HG02885 (cell line): ENCODE results near the gene TMPRSS6.

ENCODE experiments used
- ATAC-seq: cut with Tn5 transposase; IDR thresholded peaks from one replicate; pipeline ENCODE4 v1.9.1; 2021; ENCODE audit warnings: mild to moderate bottlenecking; ENCODE audit not compliant: unreplicated experiment, poor library complexity

Gene TMPRSS6

GRCh38 chr22:37054056-37054395, 55.5 kb downstream of the TMPRSS6 start:
- no peak for ATAC-seq

GRCh38 chr22:37053310-37054055, 56.0 kb downstream of the TMPRSS6 start:
- ATAC-seq = no peak

DNA sequence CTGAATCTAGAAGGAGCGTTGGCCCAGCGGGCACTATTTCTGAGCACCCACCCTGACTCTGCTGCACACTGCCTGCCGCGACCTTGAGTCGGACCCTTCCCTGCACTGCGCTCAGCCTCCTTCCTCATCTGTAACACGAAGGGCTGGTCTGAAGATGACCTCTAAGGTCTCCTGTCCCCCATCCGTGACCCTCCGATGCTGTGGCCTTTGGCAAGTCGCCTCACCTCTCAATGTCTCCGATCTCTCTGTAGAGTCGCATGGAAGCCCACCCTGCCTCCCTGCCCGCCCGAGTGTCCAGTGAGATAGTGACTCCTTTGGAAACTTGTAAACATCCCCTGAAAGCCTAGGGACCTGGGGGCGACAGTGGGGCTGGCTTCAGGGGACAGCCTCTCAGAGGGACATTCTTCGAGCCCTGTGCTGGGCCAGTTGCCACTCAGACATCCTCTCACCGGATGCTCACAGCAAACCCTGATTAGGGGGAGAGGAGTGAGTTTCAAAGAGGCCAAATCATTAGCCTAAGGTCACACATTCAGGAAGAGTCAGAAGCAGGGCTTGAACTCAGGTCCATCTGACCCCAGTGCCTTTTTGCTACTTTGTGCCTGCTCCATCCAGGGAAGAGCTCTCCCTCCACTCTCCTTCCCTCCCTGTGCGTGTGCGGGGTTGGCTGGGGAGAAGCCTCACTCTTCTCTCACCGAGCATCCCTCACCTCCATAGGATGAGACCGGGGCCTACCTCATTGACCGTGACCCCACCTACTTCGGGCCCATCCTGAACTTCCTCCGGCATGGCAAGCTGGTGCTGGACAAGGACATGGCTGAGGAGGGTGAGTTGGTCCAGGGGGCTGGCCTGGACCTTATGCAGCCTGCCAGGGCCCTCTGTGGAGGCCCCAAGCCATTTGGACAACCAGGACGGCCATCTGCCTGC, 56.9 kb downstream of the TMPRSS6 start:
- ATAC-seq = no peak

GRCh38 chr22:37051391-37052385, 57.8 kb downstream of the TMPRSS6 start, which contains the start of gene KCTD17:
KCTD17 (plus strand) TSS chr22:37051742; CDS start chr22:37051761, 19 bp downstream.
- ATAC-seq = peak; percentile 73

GRCh38 chr22:37050913-37051312, 58.6 kb downstream of the TMPRSS6 start:
- no peak for ATAC-seq

- ATAC-seq = no peak
These were observed 60.3 kb downstream of the TMPRSS6 start for GRCh38 chr22:37049224-37049623.

DNA sequence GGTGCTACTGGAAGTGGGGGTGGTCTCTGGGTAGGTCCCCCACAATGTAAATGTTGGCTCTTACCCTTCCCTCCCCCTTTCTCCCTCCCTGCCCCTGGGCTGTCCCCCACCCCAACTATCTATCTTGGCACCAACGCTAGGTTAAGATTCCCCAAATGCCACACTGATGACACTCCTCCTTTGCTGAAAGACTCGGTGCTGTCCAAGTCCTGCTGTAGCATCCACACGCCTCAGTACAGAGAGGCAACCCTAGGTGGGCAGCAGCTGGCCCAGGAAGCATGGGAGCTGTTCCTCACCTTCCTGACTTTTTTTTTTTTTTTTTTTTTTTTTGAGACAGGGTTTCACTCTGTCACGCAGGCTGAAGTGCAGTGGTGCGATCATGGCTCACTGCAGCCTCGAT, 61.4 kb downstream of the TMPRSS6 start:
- ATAC-seq = no peak

GRCh38 chr22:37047006-37047405, 62.5 kb downstream of the TMPRSS6 start:
- no peak for ATAC-seq

GRCh38 chr22:37046589-37046988, 62.9 kb downstream of the TMPRSS6 start:
- no peak for ATAC-seq

DNA sequence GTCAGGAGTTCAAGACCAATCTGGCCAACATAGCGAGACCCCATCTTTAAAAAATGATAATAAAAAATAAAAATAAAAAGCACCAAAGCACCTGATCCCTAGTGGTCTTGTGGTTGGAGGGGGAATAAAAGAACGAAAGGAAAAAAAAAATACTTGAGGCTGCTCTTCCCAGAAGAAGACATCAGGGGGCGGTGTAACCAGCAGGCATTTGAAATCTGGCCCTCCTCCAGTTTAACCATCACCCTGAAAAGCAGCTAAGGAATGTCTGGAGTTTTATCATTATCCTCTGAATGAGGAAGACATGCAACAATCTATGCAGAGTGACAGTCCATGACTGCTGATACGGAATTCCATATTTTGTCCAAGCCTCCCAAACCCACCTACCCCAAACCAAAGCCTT, 63.6 kb downstream of the TMPRSS6 start:
- no peak for ATAC-seq

DNA sequence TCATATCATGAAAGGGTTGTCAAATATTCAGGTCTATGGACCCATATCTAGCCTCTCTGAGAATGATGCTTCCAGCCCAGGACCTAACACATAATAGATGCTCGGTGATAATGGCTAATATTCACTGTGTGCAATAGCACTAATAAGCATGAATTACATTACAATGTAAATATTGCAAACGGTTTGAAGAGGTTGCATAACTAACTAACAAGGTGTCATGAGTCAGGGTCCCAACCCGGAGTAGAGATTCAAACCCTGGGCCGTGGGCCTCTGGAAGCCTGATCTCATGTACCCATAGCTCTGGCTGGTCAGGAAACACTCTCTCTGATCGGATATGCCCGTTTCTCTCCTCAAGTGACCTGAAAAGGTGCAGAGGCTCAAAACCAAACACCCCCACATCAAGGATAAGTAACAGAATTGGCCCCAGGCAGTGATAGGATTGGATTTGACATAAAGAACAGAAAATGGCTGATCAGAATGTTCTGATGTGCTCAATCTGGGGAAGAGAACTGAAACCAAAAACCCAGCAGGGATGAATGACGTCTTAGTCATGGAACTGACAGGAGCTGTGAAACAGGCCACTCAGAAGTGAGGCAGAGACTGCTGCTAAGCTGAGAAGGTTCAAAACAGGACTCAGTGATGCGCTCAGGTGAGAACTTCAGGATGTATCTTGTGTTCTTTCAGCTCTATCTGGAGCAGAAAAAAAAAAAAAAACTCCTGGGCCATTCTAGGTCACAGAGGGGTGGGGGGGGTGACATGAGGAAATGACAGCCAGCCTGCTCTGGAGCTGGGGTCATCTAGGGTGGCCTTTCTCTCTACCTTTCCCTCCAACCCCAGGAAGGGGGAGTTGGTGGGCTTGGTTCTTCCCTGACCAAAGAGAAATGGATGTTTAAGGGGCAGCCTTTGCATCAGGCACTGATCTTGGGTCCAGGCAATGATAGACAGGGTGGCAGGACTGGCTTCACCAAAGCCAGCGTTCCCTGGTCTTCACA, 64.6 kb downstream of the TMPRSS6 start:
- no peak for ATAC-seq

DNA sequence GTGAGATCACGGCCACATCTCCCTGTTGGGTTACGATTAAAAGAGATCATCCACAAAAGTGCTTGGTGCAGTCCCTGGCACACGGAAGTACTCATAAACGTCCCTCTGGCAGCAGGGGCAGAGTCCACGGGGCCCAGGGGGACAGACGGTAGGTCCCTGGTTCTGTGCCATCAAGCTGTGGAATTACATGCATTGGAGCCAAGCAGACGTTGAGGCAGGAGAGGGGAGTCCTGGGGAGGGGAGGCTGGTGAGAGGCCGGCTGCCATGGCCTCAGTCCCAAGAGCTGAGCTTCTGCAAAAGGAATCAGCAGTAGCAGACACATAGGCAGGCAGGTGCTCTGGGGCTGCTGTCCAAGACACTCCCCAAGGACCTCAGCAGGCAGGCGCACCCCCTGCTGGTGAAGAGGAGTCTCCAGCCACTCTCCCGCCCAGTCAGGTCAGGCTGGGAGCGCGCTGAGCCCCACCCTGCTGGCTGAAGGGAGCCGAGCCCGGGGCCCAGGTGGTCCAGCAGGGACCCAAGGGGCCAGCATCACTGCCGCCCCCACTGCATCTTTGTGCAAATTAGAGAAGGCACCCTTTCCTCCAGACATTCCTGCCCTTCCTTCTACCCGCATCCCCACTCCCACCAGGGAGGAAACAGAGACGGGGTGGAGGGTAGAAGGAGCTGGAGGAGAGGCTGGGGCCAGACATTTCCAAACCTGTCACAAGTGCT, 65.5 kb downstream of the TMPRSS6 start:
- peak; percentile 51 for ATAC-seq

DNA sequence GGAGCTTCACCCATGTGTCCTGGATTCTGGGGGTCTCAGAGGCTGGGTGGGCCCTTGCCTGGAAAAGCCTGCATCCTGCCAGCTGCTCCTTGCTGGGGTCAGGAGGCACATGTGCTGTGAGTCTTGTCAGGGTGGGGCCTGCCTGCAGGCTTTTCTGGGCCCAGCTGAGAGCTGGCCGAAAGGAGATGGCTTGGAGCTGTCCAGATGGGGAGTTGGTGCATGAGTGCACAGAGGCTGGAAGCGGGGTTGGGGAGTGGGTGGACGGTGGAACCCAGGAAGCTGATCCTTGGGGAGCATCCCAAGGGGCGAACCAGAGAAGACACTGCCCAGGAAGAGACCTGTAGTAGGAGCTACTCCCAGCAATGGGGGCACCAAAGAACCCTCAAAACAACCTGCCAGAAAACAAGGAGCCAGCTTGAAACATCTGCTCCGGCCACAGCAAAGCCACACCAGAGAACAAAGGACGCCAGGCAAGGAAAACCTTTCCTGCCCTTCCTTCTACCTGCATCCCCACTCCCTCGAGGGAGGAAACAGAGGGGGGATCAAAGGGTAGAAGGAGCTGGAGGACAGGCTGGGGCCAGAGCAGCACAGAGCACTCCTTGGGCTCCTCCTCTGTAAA, 66.2 kb downstream of the TMPRSS6 start:
- no peak for ATAC-seq

GRCh38 chr22:37039466-37039865, 70.0 kb downstream of the TMPRSS6 start:
- no peak for ATAC-seq

GRCh38 chr22:37037669-37038068, 71.8 kb downstream of the TMPRSS6 start:
- no peak for ATAC-seq

- ATAC-seq = no peak
These were observed 72.7 kb downstream of the TMPRSS6 start for GRCh38 chr22:37036655-37037377.
